ENCODE results near the gene PGM2L1.

GRCh38 chr11:74288161-74288560 is 110.1 kb downstream of the PGM2L1 start:
- TF ChIP-seq SIN3A (IDR thresholded peaks at IDR 0.05; ENCODE audit: borderline replicate concordance, insufficient read depth, low read length) (no peak), POLR2AphosphoS5 (IDR thresholded peaks at IDR 0.05; ENCODE audit: low read depth, low read length) (no peak), TAF1 (IDR thresholded peaks at IDR 0.05; ENCODE audit: borderline replicate concordance, insufficient read depth, low read length) (no peak)
